H1 (cell line): ENCODE measurements around the gene PRR5L. TPM values are rescaled to one million over a fixed set of nuclear protein-coding genes. Genes with fewer than 3 reads are reported as not detected.

ENCODE experiments used
- CTCF ChIA-PET: fragments of 300-600 bp; sonication (Branson Sonifier 250); formaldehyde crosslinking; loops from one replicate; lab custom pipeline; 2021; ENCODE audit not compliant: partially characterized antibody; lab: Charles Lee
- POLR2A ChIA-PET: fragments of 300-600 bp; sonication (Branson Sonifier 250); formaldehyde crosslinking; loops from one replicate; lab custom pipeline; 2021; ENCODE audit warnings: inconsistent platforms; ENCODE audit not compliant: partially characterized antibody; lab: Charles Lee
- DNase-seq, 2 experiments: peaks; one replicate each; pipeline versions ENCODE4 v3.0.0 to v3.0.0-alpha.2; 2010 to 2022; ENCODE audit warnings: low spot score in 2 of 2, low read depth in 1 of 2, mixed read lengths in 1 of 2
- FAIRE-seq: peaks from 2 replicates; lab custom pipeline; 2011; peaks lifted over from hg19 to GRCh38; lab: Jason Lieb, UNC
- H2AFZ ChIP-seq: 2 replicates; pipeline ENCODE4 v1.8.1; 2012; ENCODE audit warnings: low read length, inconsistent platforms
- H2AK5ac ChIP-seq: 2 replicates; pipeline ENCODE4 v1.6.1; 2013; ENCODE audit warnings: low read depth, low read length
- H2BK120ac ChIP-seq: replicated peaks from 2 replicates; pipeline ENCODE3; 2013; ENCODE audit warnings: low read depth, low read length, inconsistent platforms
- H2BK12ac ChIP-seq: 2 replicates; pipeline ENCODE4 v1.6.1; 2013; ENCODE audit warnings: low read depth, low read length
- H2BK15ac ChIP-seq: 2 replicates; pipeline ENCODE4 v1.6.1; 2013; ENCODE audit warnings: low read length
- H2BK20ac ChIP-seq: 2 replicates; pipeline ENCODE4 v1.6.1; 2013; ENCODE audit warnings: low read length
- H2BK5ac ChIP-seq: 2 replicates; pipeline ENCODE4 v1.6.1; 2013; ENCODE audit warnings: low read depth, low read length
- H3K14ac ChIP-seq: 2 replicates; pipeline ENCODE4 v1.6.1; 2013; ENCODE audit warnings: inconsistent platforms; ENCODE audit not compliant: insufficient read length
- H3K18ac ChIP-seq: 2 replicates; pipeline ENCODE4 v1.6.1; 2013; ENCODE audit warnings: low read length; ENCODE audit errors: extremely low read depth
- H3K23ac ChIP-seq: 2 replicates; pipeline ENCODE4 v1.6.1; 2013; ENCODE audit warnings: inconsistent platforms; ENCODE audit not compliant: insufficient read length
- H3K23me2 ChIP-seq: 2 replicates; pipeline ENCODE4 v1.6.1; 2013; ENCODE audit warnings: low read depth, low read length
- H3K27ac ChIP-seq: 2 replicates; pipeline ENCODE4 v1.6.1; 2011; ENCODE audit warnings: low read depth, low read length, inconsistent platforms
- H3K27me3 ChIP-seq, 4 experiments: replicated peaks in 1 of 4; 1 replicate in 1 of 4; 2 replicates in 3 of 4; pipeline versions ENCODE4 v1.6.1 to v1.8.1; 2011 to 2013; ENCODE audit warnings: low read length in 3 of 4, mild to moderate bottlenecking in 3 of 4, inconsistent platforms in 2 of 4, mixed read lengths in 2 of 4, moderate library complexity in 1 of 4; ENCODE audit not compliant: control insufficient read depth in 3 of 4, insufficient read depth in 3 of 4; ENCODE audit errors: extremely low read depth in 1 of 4
- H3K36me3 ChIP-seq, 4 experiments: 2 replicates each; pipeline versions ENCODE4 v1.6.1 to v1.8.1; 2011 to 2013; ENCODE audit warnings: mild to moderate bottlenecking in 4 of 4, low read length in 3 of 4, moderate library complexity in 2 of 4, control low read depth in 1 of 4, inconsistent platforms in 1 of 4; ENCODE audit not compliant: insufficient read depth in 4 of 4, control insufficient read depth in 2 of 4
- H3K4ac ChIP-seq: replicated peaks from 2 replicates; pipeline ENCODE3; 2013; ENCODE audit warnings: low read length, low read depth, mixed read lengths, inconsistent platforms; ENCODE audit not compliant: insufficient read length
- H3K4me1 ChIP-seq, 4 experiments: replicated peaks in 1 of 4; 1 replicate in 1 of 4; 2 replicates in 3 of 4; pipeline versions ENCODE4 v1.6.1 to v1.8.1; 2011 to 2013; ENCODE audit warnings: low read length in 3 of 4, inconsistent platforms in 2 of 4, mixed read lengths in 1 of 4; ENCODE audit not compliant: insufficient read depth in 4 of 4, control insufficient read depth in 3 of 4
- H3K4me2 ChIP-seq, 2 experiments: 2 replicates each; pipeline versions ENCODE4 v1.6.1 to v1.8.1; 2011 to 2013; ENCODE audit warnings: low read depth in 2 of 2, low read length in 2 of 2, control low read depth in 1 of 2, inconsistent platforms in 1 of 2, mild to moderate bottlenecking in 1 of 2; ENCODE audit not compliant: insufficient read depth in 1 of 2
- H3K4me3 ChIP-seq, 4 experiments: fragments of 200-600, 300-600 bp in 1 of 4; sonication (generic), shearing (Covaris generic), sonication (Bioruptor Twin) in 1 of 4; 2 replicates each; pipeline versions ENCODE4 v1.5.1 to v1.8.1; 2011 to 2016; ENCODE audit warnings: low read length in 4 of 4, low read depth in 3 of 4, control low read depth in 2 of 4, inconsistent platforms in 2 of 4, mild to moderate bottlenecking in 2 of 4, mixed read lengths in 1 of 4, moderate library complexity in 1 of 4; ENCODE audit not compliant: insufficient read depth in 2 of 4; ENCODE audit errors: extremely low read depth in 1 of 4
- H3K56ac ChIP-seq: replicated peaks from 2 replicates; pipeline ENCODE3; 2013; ENCODE audit warnings: low read depth, mild to moderate bottlenecking, mixed read lengths, low read length, inconsistent platforms; ENCODE audit not compliant: insufficient read length
- H3K79me1 ChIP-seq: 2 replicates; pipeline ENCODE4 v1.6.1; 2013; ENCODE audit warnings: low read depth, low read length, control low read depth
- H3K79me2 ChIP-seq, 2 experiments: 2 replicates each; pipeline versions ENCODE4 v1.6.1 to v1.8.1; 2012 to 2013; ENCODE audit warnings: low read length in 2 of 2, mild to moderate bottlenecking in 2 of 2, inconsistent platforms in 1 of 2; ENCODE audit not compliant: insufficient read depth in 2 of 2, control insufficient read depth in 1 of 2
- H3K9ac ChIP-seq, 4 experiments: replicated peaks in 1 of 4; 1 replicate in 1 of 4; 2 replicates in 3 of 4; pipeline versions ENCODE4 v1.6.1 to v1.8.1; 2011 to 2013; ENCODE audit warnings: low read depth in 3 of 4, low read length in 3 of 4, control low read depth in 2 of 4, mild to moderate bottlenecking in 2 of 4, moderate library complexity in 2 of 4, inconsistent platforms in 1 of 4; ENCODE audit errors: extremely low read depth in 1 of 4
- H3K9me3 ChIP-seq, 2 experiments: 2 replicates each; pipeline versions ENCODE4 v1.6.1 to v1.8.1; 2012 to 2013; ENCODE audit warnings: mild to moderate bottlenecking in 2 of 2, moderate library complexity in 2 of 2, control low read depth in 1 of 2, inconsistent platforms in 1 of 2, low read depth in 1 of 2, low read length in 1 of 2, mixed read lengths in 1 of 2; ENCODE audit not compliant: insufficient read depth in 2 of 2
- H4K20me1 ChIP-seq, 2 experiments: replicated peaks in 1 of 2; 2 replicates each; pipeline versions ENCODE3 to v1.8.1; 2011 to 2013; ENCODE audit warnings: inconsistent platforms in 2 of 2, low read length in 2 of 2, mild to moderate bottlenecking in 1 of 2; ENCODE audit not compliant: insufficient read depth in 2 of 2, control insufficient read depth in 1 of 2
- H4K5ac ChIP-seq: 2 replicates; pipeline ENCODE4 v1.6.1; 2013; ENCODE audit warnings: low read length, low read depth, mixed read lengths, inconsistent platforms; ENCODE audit not compliant: insufficient read length
- H4K8ac ChIP-seq: 2 replicates; pipeline ENCODE4 v1.8.0; 2013; ENCODE audit warnings: mild to moderate bottlenecking, moderate library complexity, low read length, inconsistent platforms; ENCODE audit not compliant: insufficient read depth; ENCODE audit errors: extremely low read depth
- H4K91ac ChIP-seq: replicated peaks from 2 replicates; pipeline ENCODE3; 2013; ENCODE audit warnings: low read length, mixed read lengths, inconsistent platforms; ENCODE audit not compliant: insufficient read length
- BRCA1 ChIP-seq: IDR thresholded peaks from 2 replicates; pipeline ENCODE4 v1.6.1; 2012; ENCODE audit warnings: low read depth, low read length, improper control_type of control experiment
- CEBPB ChIP-seq: IDR thresholded peaks from 2 replicates; pipeline ENCODE4 v1.6.1; 2012; ENCODE audit warnings: low read depth, low read length
- CHD2 ChIP-seq: IDR thresholded peaks from 2 replicates; pipeline ENCODE4 v1.6.1; 2012; ENCODE audit warnings: low read length, improper control_type of control experiment
- CTBP2 ChIP-seq: IDR thresholded peaks from 2 replicates; pipeline ENCODE4 v1.7.0; 2011; ENCODE audit warnings: borderline replicate concordance, mild to moderate bottlenecking, moderate library complexity, mixed read lengths, low read length; ENCODE audit not compliant: insufficient read depth, insufficient read length
- MAFK ChIP-seq: IDR thresholded peaks from 2 replicates; pipeline ENCODE4 v1.6.1; 2012; ENCODE audit warnings: low read depth, mild to moderate bottlenecking, improper control_type of control experiment, low read length
- POLR2A ChIP-seq, 2 experiments: IDR thresholded peaks; 1 replicate in 1 of 2; 2 replicates in 1 of 2; pipeline ENCODE4 v1.6.1; 2011; ENCODE audit warnings: low read depth in 2 of 2, low read length in 2 of 2, mild to moderate bottlenecking in 2 of 2; ENCODE audit errors: control extremely low read depth in 1 of 2
- POLR2AphosphoS5 ChIP-seq: IDR thresholded peaks from 2 replicates; pipeline ENCODE4 v1.6.1; 2011; ENCODE audit warnings: low read depth, low read length
- SIN3A ChIP-seq, 2 experiments: IDR thresholded peaks in 1 of 2; conservative IDR thresholded peaks in 1 of 2; 2 replicates each; pipeline ENCODE4 v1.6.1; 2011 to 2012; ENCODE audit warnings: low read length in 2 of 2, improper control_type of control experiment in 1 of 2, low read depth in 1 of 2, mild to moderate bottlenecking in 1 of 2
- SP4 ChIP-seq: IDR thresholded peaks from 2 replicates; pipeline ENCODE4 v1.6.1; 2012; ENCODE audit warnings: low read length, inconsistent platforms
- SUZ12 ChIP-seq: fragments of 200-600 bp; sonication (generic); IDR thresholded peaks from 2 replicates; pipeline ENCODE4 v1.6.1; 2012; ENCODE audit warnings: mild to moderate bottlenecking, inconsistent platforms, low read length, moderate library complexity, mixed read lengths
- YY1 ChIP-seq: IDR thresholded peaks from 2 replicates; pipeline ENCODE4 v1.6.1; 2011; ENCODE audit warnings: low read depth, mild to moderate bottlenecking, low read length
- WGBS, 2 experiments: shearing (Covaris generic) in 1 of 2; methylation state at CpG; one replicate each; pipeline versions ENCODE4 v1.1.6 to v1.1.7; 2013 to 2015; ENCODE audit warnings: low lambda C conversion rate in 2 of 2, mixed read lengths in 2 of 2, inconsistent platforms in 1 of 2, low coverage in 1 of 2, missing lambda C conversion rate in 1 of 2; ENCODE audit not compliant: insufficient replicate concordance in 2 of 2, insufficient coverage in 1 of 2, insufficient read length in 1 of 2; ENCODE audit errors: extremely low coverage in 1 of 2, missing lambda C conversion rate in 1 of 2; 5-methylcytosine and 5-hydroxymethylcytosine counted together
- polyA plus RNA-seq, 7 experiments: library from polyadenylated mRNA; depleted of rRNA in 3 of 7; stranded (reverse) in 5 of 7; unstranded in 2 of 7; fragments of >200 nt in 5 of 7; fragments of 200-250 nt in 2 of 7; gene quantifications; 1 replicate in 5 of 7; 2 replicates in 1 of 7; 4 replicates in 1 of 7; pipeline versions ENCODE4 v1.2.1 to v1.2.3, GENCODE V29; 2011 to 2013; ENCODE audit warnings: missing spikeins in 2 of 7, mixed read lengths in 2 of 7
- total RNA-seq: library from RNA; stranded (reverse); fragmentation: NEBNext Ultra II Directional; extraction: Animal tissue kit (Norgen Biotek cat#: 25700); gene quantifications from 2 replicates; pipeline ENCODE4 v1.2.1, GENCODE V29; 2021

Gene PRR5L
- total and polyA plus RNA-seq, 2 of the 8 experiments (the other 6 are each of a cell fraction or from before 2014, with no cell fraction given), result 6.6 to 10.1 TPM

- no peaks in the 10 kb centered on the region for H3K79me2 ChIP-seq
- 100% methylated on average over 1 of the region's 1 CpG; no CpG with 5 or more reads in 1 of the 2 experiments for WGBS, 2 experiments
- no peak overlapping the region for H3K56ac ChIP-seq
- H3K23ac ChIP-seq, result no peak overlapping the region
- H3K36me3 ChIP-seq, result no peaks in the 10 kb centered on the region
- no peak overlapping the region for H3K9ac ChIP-seq
- H2AFZ ChIP-seq, result no peak overlapping the region
- H4K20me1 ChIP-seq, result no peaks in the 10 kb centered on the region
- no peaks in the 10 kb centered on the region for H3K79me1 ChIP-seq
- H3K4me2 ChIP-seq, result no peak overlapping the region
- no peak overlapping the region for H3K14ac ChIP-seq
- peaks cover 0 to 4% (median under 1%) of the 10 kb centered on the region in 4 experiments; a peak in 1 of 7 replicates for H3K4me1 ChIP-seq
- no peak overlapping the region for H4K5ac ChIP-seq
- no peak overlapping the region for H2BK12ac ChIP-seq
- POLR2A ChIA-PET, result no interaction called here
- no peak overlapping the region for H3K4ac ChIP-seq
- no peak overlapping the region for H2AK5ac ChIP-seq
- no peak overlapping the region for H3K27ac ChIP-seq
- CTCF ChIA-PET, result interaction anchor here (1.9 to 6.2 kb wide), 4 partner anchors 21 to 191 kb away, joined by 6 to 67 read pairs (median 14); partner anchors contain the start of gene COMMD9
- FAIRE-seq, result no peak
- no peak overlapping the region for H2BK15ac ChIP-seq
- no peak for DNase-seq
- no peak overlapping the region for H3K4me3 ChIP-seq
- H3K23me2 ChIP-seq, result no peaks in the 10 kb centered on the region
- H3K9me3 ChIP-seq, result no peaks in the 10 kb centered on the region
- H4K91ac ChIP-seq, result no peak overlapping the region
- TF ChIP-seq SUZ12, result no peak
- no peak for TF ChIP-seq POLR2AphosphoS5
- no peak for TF ChIP-seq SIN3A (conservative IDR thresholded peaks at IDR 0.05 in 1 of 2, IDR thresholded peaks at IDR 0.05 in 1 of 2; ENCODE audit: low read depth in 1 of 2, low read length in 2 of 2)
- no peak for TF ChIP-seq CHD2
- no peak for TF ChIP-seq CTBP2
- no peak for TF ChIP-seq CEBPB
- TF ChIP-seq BRCA1, result no peak
- TF ChIP-seq MAFK, result no peak
- no peak for TF ChIP-seq POLR2A (IDR thresholded peaks at IDR 0.05; ENCODE audit: control extremely low read depth in 1 of 2, low read depth in 2 of 2, low read length in 2 of 2)
- TF ChIP-seq SP4, result no peak
- TF ChIP-seq YY1, result no peak
- TF ChIP-seq, all 59 proteins: peak for 0
- Histone ChIP-seq H2BK5ac (no peak overlapping the region), H4K8ac (no peak overlapping the region), H2BK120ac (no peak overlapping the region), H3K18ac (no peak overlapping the region), H2BK20ac (no peak overlapping the region), H3K27me3 (no peaks in the 10 kb centered on the region)
Observed at GRCh38 chr11:36471577-36471976, 175.5 kb downstream of the PRR5L start.
